IMR-90 (cell line): ENCODE measurements around the gene ZNF213. TPM values are rescaled to one million over a fixed set of nuclear protein-coding genes. Genes with fewer than 3 reads are reported as not detected.

Source experiments
- ATAC-seq: fragments of 200-7000 bp; cut with Tn5 transposase; 2 replicates; pipeline ENCODE4 v1.9.1; 2020; ENCODE audit warnings: low read depth, mild to moderate bottlenecking, moderate library complexity
- BruUV-seq: library from RNA; stranded (reverse); fragments of 400-500 nt; replicated peaks from 2 replicates; lab custom pipeline; 2021; lab: Mats Ljungman, UMichigan
- CTCF ChIA-PET: fragments of 300-600 bp; formaldehyde crosslinking; extraction: SDS; loops from one replicate; lab custom pipeline; 2021; ENCODE audit warnings: antibody characterized with exemption; lab: Yijun Ruan, JAX
- POLR2A ChIA-PET: fragments of 300-600 bp; sonication (Branson Sonifier 250); formaldehyde crosslinking; loops from one replicate; lab custom pipeline; 2022; ENCODE audit warnings: antibody characterized with exemption; ENCODE audit not compliant: unreplicated experiment; lab: Charles Lee
- DNase-seq: peaks from one replicate; pipeline ENCODE4 v3.0.0; 2013
- H2AFZ ChIP-seq: replicated peaks from 2 replicates; pipeline ENCODE3; 2013; ENCODE audit warnings: low read length, mild to moderate bottlenecking; ENCODE audit not compliant: poor library complexity
- H2AK5ac ChIP-seq: 2 replicates; pipeline ENCODE4 v1.6.1; 2013; ENCODE audit warnings: low read depth, low read length, inconsistent platforms
- H2AK9ac ChIP-seq: replicated peaks from 2 replicates; pipeline ENCODE3; 2013; ENCODE audit warnings: mild to moderate bottlenecking, low read depth, low read length, moderate library complexity; ENCODE audit not compliant: poor library complexity
- H2BK120ac ChIP-seq: 2 replicates; pipeline ENCODE4 v1.6.1; 2013; ENCODE audit warnings: low read depth, low read length, inconsistent platforms
- H2BK15ac ChIP-seq: 3 replicates; pipeline ENCODE4 v1.6.1; 2013; ENCODE audit warnings: low read depth, low read length, inconsistent platforms
- H2BK20ac ChIP-seq: 2 replicates; pipeline ENCODE4 v1.6.1; 2013; ENCODE audit warnings: low read depth, mild to moderate bottlenecking, inconsistent platforms, low read length, moderate library complexity
- H2BK5ac ChIP-seq: 2 replicates; pipeline ENCODE4 v1.6.1; 2013; ENCODE audit warnings: mild to moderate bottlenecking, low read depth, low read length, inconsistent platforms; ENCODE audit not compliant: poor library complexity, severe bottlenecking
- H3K14ac ChIP-seq: replicated peaks from 2 replicates; pipeline ENCODE4 v1.6.1; 2013; ENCODE audit warnings: low read depth, low read length, inconsistent platforms
- H3K18ac ChIP-seq: 2 replicates; pipeline ENCODE4 v1.6.1; 2013; ENCODE audit warnings: low read depth, low read length, control low read depth
- H3K23ac ChIP-seq: 2 replicates; pipeline ENCODE4 v1.6.1; 2013; ENCODE audit warnings: low read depth, low read length, inconsistent platforms
- H3K27ac ChIP-seq: 2 replicates; pipeline ENCODE4 v1.5.1; 2013; ENCODE audit warnings: mild to moderate bottlenecking, control low read depth, low read length; ENCODE audit not compliant: insufficient read depth
- H3K27me3 ChIP-seq: 2 replicates; pipeline ENCODE4 v1.6.1; 2013; ENCODE audit warnings: low read length; ENCODE audit not compliant: control insufficient read depth, insufficient read depth
- H3K36me3 ChIP-seq: 2 replicates; pipeline ENCODE4 v1.6.1; 2013; ENCODE audit warnings: low read length, mixed read lengths; ENCODE audit not compliant: control insufficient read depth, insufficient read depth
- H3K4ac ChIP-seq: 2 replicates; pipeline ENCODE4 v1.6.1; 2013; ENCODE audit warnings: low read depth, low read length, inconsistent platforms
- H3K4me1 ChIP-seq: 2 replicates; pipeline ENCODE4 v1.6.1; 2013; ENCODE audit warnings: low read length, mixed read lengths; ENCODE audit not compliant: control insufficient read depth, insufficient read depth
- H3K4me2 ChIP-seq: 2 replicates; pipeline ENCODE4 v1.6.1; 2013; ENCODE audit warnings: low read depth, mild to moderate bottlenecking, control low read depth, low read length, moderate library complexity
- H3K4me3 ChIP-seq: 2 replicates; pipeline ENCODE4 v1.5.1; 2013; ENCODE audit warnings: low read depth, mild to moderate bottlenecking, control low read depth, low read length, moderate library complexity; ENCODE audit not compliant: insufficient read depth
- H3K56ac ChIP-seq: 2 replicates; pipeline ENCODE4 v1.6.1; 2013; ENCODE audit warnings: low read length, inconsistent platforms; ENCODE audit not compliant: insufficient read depth; ENCODE audit errors: extremely low read depth
- H3K79me1 ChIP-seq, 2 experiments: 2 replicates each; pipeline ENCODE4 v1.6.1; 2013; ENCODE audit warnings: low read length in 2 of 2, inconsistent platforms in 1 of 2, low read depth in 1 of 2
- H3K9ac ChIP-seq: 2 replicates; pipeline ENCODE4 v1.6.1; 2013; ENCODE audit warnings: low read depth, low read length, control low read depth
- H3K9me1 ChIP-seq: 2 replicates; pipeline ENCODE4 v1.6.1; 2013; ENCODE audit warnings: low read length, inconsistent platforms; ENCODE audit not compliant: insufficient read depth
- H3K9me3 ChIP-seq: 2 replicates; pipeline ENCODE4 v1.6.1; 2013; ENCODE audit warnings: low read length; ENCODE audit not compliant: control insufficient read depth, insufficient read depth
- H4K20me1 ChIP-seq: 2 replicates; pipeline ENCODE4 v1.6.1; 2013; ENCODE audit warnings: low read length, inconsistent platforms; ENCODE audit not compliant: insufficient read depth
- H4K5ac ChIP-seq: 2 replicates; pipeline ENCODE4 v1.6.1; 2013; ENCODE audit warnings: mild to moderate bottlenecking, low read depth, low read length, control low read depth
- H4K8ac ChIP-seq, 2 experiments: 2 replicates each; pipeline ENCODE4 v1.6.1; 2013; ENCODE audit warnings: low read depth in 2 of 2, low read length in 2 of 2, control low read depth in 1 of 2, inconsistent platforms in 1 of 2
- H4K91ac ChIP-seq: 2 replicates; pipeline ENCODE4 v1.6.1; 2013; ENCODE audit warnings: low read depth, low read length, inconsistent platforms; ENCODE audit not compliant: insufficient read depth
- CEBPB ChIP-seq: IDR thresholded peaks from 2 replicates; pipeline ENCODE4 v1.6.1; 2012; ENCODE audit warnings: low read depth, low read length, improper control_type of control experiment
- CTCF ChIP-seq: conservative IDR thresholded peaks from 2 replicates; pipeline ENCODE4 v1.5.1; 2012; ENCODE audit warnings: mild to moderate bottlenecking, low read depth, low read length, improper control_type of control experiment
- RCOR1 ChIP-seq: IDR thresholded peaks from 2 replicates; pipeline ENCODE4 v1.6.1; 2012; ENCODE audit warnings: mild to moderate bottlenecking, low read length, improper control_type of control experiment; ENCODE audit not compliant: insufficient replicate concordance
- WGBS, 2 experiments: methylation state at CpG; one replicate each; pipeline versions ENCODE4 v1.1.5 to v1.1.7; 2013; ENCODE audit warnings: missing lambda C conversion rate in 2 of 2; ENCODE audit not compliant: insufficient read length in 1 of 2; ENCODE audit errors: extremely low coverage in 2 of 2; 5-methylcytosine and 5-hydroxymethylcytosine counted together
- dilution Hi-C: fragments of 300-500 bp; cut with HindIII; formaldehyde crosslinking; loops from one replicate; pipeline ENCODE4 v1.14.3; 2018; ENCODE audit warnings: low sequenced_read_pairs; ENCODE audit not compliant: unreplicated experiment
- in situ Hi-C: fragments of 300-500 bp; cut with MboI; formaldehyde crosslinking; loops from 3 replicates; pipeline ENCODE4 v1.14.3; 2019; ENCODE audit warnings: low sequenced_read_pairs, inconsistent platforms, mixed read lengths
- intact Hi-C: fragments of 100-400 bp; cut with micrococcal nuclease; formaldehyde crosslinking; loops from 2 replicates; pipeline ENCODE4 v1.10.0; 2022
- polyA plus RNA-seq, 3 experiments: library from polyadenylated mRNA; depleted of rRNA; stranded (reverse); fragments of >200 nt; gene quantifications; 2 replicates each; pipeline ENCODE4 v1.2.3, GENCODE V29; 2012; ENCODE audit warnings: low replicate concordance in 1 of 3
- total RNA-seq: library from RNA; depleted of rRNA; stranded (reverse); fragments of >200 nt; gene quantifications from 2 replicates; pipeline ENCODE4 v1.2.3, GENCODE V29; 2012

Gene ZNF213
- total and polyA plus RNA-seq, 2 of the 4 experiments (the other 2 are of a cell fraction), result 0.72 to 4.0 TPM

- no TSS peak for BruUV-seq
- Histone ChIP-seq H3K9me3 (no peaks in the 10 kb centered on the region), H3K4me1 (peaks cover 9% of the 10 kb centered on the region), H4K8ac (no peak overlapping the region), H2BK15ac (no peak overlapping the region), H3K4ac (no peak overlapping the region), H3K4me3 (peak overlapping the region; percentile 88), H4K5ac (no peak overlapping the region), H3K79me1 (peaks cover 27 to 34% of the 10 kb centered on the region in 2 experiments), H2AFZ (no peak overlapping the region), H3K23ac (no peak overlapping the region), H2BK20ac (no peak overlapping the region), H3K9me1 (peaks cover 2% of the 10 kb centered on the region; the same call in 1 of the 2 replicates), H3K4me2 (peak overlapping the region; percentile 95), H3K27ac (no peak overlapping the region), H2AK9ac (peak overlapping the region; percentile 29), H3K56ac (no peak overlapping the region), H3K27me3 (no peaks in the 10 kb centered on the region), H3K36me3 (peaks cover 26% of the 10 kb centered on the region), H4K20me1 (no peaks in the 10 kb centered on the region), H4K91ac (no peak overlapping the region), H3K18ac (no peak overlapping the region), H3K9ac (peak overlapping the region; percentile 91), H3K14ac (no peak overlapping the region), H2BK5ac (no peak overlapping the region), H2AK5ac (no peak overlapping the region), H2BK120ac (no peak overlapping the region)
- peak; percentile 56 for DNase-seq
- ChIA-PET CTCF (interaction anchor here (1.2 kb wide), 1 partner anchor 16 kb away, joined by 3 read pairs; no protein-coding TSS in a partner anchor), POLR2A (no interaction called here)
- in situ Hi-C loops (no loop called here), dilution Hi-C loops (no loop called here), intact Hi-C loops (no loop called here)
- ATAC-seq, result no peak
- 65% methylated on average over 4 of the region's 17 CpGs; no CpG with 5 or more reads in 1 of the 2 experiments for WGBS, 2 experiments
- peak; percentile 86 for TF ChIP-seq RCOR1
- TF ChIP-seq CEBPB, result no peak
- no peak for TF ChIP-seq CTCF
Observed at GRCh38 chr16:3113765-3114479, 20.9 kb upstream of the ZNF213 start.
